ENCODE data around the gene ZBTB11.
"Not testable (repeated sequence)": the region's sequence is repeated elsewhere in the genome, so short reads cannot be mapped to it uniquely, and the experiment has no call there.

Gene ZBTB11

DNA sequence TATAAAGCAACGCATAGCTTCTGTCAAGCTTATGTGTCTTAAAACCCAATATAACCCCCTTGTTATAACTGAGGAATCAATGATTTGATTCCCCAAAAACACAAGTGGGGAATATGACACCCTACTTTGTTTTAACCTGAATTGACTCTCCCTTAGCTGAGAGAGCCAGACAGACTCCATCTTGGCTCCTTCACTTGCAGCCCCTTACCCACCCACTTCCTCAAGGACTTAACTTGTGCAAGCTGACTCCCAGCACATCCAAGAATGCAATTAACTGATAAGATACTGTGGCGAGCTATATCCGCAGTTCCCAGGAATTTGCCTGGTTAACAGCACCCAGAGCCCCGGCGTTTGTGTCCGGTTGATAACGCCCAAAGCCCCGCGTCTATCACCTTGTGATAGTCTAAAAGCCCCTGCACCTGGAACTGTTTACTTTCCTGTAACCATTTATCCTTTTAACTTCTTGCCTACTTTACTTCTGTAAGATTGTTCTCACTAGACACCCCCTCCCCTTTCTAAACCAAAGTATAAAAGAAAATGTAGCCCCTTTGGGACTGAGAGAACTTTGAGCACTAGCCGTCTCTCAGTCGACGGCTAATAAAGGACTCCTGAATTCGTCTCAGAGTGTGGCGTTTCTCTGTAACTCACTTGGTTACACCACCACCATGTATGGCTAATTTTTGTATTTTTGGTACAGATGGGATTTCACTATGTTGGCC lies 35.4 kb downstream of the ZBTB11 start:
- DNase-seq, result not testable (repeated sequence)

DNA sequence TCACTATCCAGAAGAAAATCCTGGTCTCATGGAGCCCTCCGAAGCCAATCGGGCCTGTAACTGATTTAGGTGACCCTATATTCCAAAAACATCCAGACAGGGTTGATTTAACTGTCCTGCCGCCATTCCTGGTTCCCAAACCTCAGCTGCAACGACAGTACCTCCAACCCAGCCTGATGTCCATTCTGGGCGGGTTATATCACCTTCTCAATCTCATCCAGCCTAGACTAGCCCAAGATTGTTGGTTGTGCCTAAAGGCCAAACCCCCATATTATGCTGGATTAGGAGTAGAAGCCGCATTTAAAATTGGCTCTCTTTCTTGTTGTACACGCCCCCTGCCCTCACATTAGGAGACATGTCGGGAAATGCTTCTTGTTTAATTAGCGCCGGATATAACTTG lies 36.7 kb downstream of the ZBTB11 start:
- no peak for DNase-seq

DNA sequence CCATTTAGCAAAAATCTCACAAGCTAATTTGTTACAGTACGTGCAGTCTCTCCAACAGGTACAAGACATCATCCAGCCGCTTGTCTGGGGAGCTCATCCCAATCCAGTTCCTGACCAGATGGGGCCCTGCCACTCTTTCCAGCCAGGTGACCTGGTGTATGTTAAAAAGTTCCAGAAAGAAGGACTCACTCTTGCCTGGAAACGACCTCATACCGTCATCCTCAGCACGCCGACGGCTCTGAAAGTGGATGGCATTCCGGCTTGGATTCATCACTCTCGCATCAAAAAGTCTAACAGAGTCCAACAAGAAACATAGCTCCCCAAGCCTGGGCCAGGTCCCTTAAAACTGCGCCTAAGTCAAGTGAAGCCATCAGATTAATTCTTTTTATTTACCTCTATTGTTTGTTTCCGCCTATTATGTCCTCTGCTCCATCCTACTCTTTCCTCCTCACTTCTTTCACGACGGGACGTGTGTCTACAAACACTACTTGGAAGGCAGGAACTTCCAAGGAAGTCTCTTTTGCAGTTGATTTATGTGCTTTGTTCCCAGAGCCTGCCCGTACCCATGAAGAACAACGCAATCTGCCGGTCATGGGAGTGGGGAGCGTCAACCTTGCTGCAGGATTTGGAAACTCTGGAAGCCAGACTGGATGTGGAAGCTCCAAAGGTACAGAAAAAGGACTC lies 37.5 kb downstream of the ZBTB11 start:
- DNase-seq, result no peak

DNA sequence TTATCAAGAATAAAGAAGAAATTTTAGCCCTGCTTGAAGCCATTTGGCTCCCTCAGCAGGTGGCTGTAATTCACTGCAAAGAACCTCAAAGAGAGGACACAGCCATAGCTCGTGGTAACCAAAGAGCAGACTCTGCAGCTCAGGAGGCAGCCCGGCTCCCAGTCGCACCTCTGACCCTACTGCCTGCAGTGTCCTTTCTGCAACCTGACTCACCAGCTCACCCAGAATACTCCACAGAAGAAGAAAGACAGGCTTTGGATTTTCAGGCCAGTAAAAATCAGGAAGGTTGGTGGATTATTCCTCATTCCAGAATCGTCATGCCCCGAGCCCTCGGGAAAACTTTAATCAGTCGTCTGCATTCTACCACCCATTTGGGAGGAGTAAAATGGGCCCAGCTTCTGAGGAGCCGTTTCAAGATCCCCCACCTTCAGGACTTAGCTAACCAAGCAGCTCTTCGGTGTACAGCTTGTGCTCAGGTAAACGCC lies 38.6 kb downstream of the ZBTB11 start:
- no peak for DNase-seq

DNA sequence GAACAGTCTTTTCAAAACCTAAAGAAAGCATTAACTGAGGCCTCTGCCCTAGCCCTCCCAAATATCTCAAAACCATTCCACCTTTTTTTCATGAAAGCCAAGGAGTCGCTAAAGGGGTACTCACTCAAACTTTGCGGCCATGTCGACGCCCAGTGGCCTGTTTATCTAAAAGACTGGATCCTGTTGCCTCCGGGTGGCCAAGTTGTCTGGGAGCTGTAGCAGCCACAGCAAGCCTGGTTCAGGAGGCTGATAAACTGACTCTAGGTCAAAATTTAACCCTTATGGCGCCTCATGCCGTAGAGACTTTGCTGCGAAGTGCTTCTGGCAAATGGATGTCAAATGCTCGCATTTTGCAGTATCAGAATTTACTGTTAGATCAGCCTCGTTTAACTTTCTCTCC lies 39.5 kb downstream of the ZBTB11 start:
- DNase-seq, result no peak

DNA sequence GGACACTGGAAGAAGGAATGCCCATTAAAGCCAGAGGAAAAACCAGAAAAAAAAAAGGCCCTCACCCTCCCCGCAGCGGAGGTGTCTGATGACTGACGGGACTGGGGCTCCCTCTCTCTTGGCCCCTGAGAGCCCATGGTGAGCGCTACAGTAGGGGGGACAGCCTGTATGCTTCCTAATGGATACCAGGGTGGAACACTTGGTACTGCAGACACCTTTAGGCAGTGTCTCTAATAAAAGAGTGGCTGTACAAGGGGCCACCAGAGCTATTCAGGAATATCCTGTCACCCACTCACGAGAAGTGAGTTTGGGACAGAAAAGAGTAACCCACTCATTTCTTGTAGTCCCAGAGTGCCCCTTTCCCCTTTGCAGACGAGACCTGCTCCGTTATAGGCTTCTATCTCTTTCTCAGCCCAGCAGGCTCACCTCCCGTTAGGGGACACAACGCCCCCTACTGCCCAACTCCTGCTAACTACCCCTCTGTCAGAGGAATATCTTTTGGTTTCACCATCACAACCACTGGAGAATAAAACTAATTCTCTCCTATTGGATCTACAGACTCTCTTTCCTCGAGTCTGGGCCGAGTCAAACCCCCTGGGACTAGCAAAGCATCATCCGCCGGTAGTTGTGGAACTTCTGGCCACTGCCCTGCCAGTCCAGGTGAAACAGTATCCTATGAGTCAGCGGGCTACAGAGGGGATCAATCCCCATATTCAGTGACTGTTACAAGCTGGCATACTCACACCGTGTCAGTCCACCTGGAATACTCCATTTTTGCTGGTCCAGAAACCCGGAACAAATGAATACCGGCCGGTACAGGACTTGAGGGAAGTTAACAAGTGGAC lies 40.8 kb downstream of the ZBTB11 start:
- DNase-seq, result peak; percentile 86

DNA sequence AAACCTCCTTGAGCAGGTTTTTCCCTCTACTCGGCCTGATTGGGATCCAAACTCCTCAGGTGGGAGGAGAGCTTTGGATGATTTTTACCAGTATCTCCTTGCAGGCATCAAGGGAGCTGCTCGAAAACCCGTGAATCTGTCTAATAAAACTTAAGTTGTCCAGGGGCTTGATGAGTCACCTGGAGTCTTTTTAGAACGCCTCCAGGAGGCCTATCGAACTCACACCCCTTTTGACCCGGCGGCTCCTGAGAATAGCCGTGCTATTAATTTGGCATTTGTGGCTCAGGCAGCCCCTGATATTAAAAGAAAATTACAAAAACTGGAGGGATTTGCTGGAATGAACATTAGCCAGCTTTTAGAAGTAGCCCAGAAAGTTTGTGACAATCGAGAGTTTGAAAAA lies 41.6 kb downstream of the ZBTB11 start:
- no peak for DNase-seq

DNA sequence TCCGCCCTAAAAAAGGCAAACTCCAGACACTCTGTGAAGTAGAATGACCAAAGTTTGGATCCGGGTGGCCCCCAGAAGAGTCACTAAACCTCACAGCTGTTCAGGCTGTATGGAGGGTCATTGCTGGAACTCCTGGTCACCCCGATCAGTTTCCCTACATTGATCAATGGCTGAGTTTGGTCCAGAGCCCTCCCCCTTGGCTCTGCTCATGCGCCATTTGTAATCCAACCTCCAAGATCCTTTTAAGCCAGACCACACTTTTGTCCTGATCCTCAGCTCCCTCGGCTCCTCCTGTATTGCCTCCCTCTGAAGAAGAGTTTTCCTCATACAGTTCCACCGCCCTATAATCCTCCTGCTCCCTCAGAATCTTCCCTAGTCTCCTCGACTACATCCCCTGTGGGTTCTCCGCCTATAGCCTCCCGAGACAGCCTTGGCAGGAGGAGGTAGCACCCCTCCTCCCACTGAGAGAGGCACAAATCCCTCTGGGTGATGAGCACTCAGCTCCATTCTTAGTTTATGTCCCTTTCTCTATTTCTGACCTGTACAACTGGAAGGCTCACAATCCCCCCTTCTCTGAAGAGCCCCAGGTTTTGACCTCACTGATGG lies 42.2 kb downstream of the ZBTB11 start:
- DNase-seq, result no peak

DNA sequence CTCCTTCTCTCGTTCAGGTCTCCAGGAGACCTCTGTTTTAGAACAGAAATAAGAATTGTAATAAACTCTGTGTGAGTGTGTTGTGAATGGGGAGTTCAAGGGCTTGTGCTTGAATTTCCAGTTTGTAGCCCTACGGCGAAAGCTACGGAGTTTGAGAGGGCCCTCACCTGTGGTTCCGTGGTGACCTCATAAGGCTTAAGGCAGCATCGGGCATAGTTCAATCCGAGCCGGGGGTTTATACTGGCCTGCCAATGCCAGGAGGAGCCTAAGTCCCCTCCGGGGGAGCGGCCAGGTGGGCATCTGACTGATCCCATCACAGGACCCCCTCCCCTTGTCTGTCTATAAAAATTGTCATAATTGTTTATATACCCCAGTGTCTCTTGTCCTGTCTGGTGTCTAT lies 43.7 kb downstream of the ZBTB11 start:
- no peak for DNase-seq

DNA sequence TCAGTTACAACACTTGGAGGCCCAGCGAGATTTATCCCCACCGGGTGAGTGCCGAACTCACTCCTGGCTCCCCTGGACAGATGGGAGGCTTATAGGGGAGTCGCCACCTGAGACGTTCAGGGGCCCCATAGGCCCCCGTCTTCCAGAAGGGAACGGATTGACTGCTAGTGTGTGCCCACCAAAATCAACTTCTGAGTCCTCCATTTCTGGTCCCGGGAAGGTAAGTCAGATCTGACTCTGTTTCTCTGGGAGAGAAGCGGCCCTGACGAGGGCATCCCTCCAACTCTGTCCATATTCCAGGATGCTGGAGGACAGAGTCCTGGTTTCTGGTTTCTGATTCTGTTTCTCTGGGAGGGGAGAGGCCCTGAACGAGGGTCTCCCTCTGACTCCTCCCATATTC lies 44.3 kb downstream of the ZBTB11 start:
- DNase-seq, result no peak

DNA sequence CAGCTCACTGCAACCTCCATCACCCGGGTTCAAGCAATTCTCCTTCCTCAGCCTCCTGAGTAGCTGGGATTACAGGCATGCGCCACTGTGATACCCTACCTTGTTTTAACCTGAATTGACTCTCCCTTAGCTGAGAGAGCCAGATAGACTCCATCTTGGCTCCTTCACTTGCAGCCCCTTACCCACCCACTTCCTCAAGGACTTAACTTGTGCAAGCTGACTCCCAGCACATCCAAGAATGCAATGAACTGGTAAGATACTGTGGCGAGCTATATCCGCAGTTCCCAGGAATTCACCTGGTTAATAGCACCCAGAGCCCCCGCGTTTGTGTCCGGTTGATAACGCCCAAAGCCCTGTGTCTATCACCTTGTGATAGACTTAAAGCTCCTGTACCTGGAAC lies 45.0 kb downstream of the ZBTB11 start:
- DNase-seq, result not testable (repeated sequence)

DNA sequence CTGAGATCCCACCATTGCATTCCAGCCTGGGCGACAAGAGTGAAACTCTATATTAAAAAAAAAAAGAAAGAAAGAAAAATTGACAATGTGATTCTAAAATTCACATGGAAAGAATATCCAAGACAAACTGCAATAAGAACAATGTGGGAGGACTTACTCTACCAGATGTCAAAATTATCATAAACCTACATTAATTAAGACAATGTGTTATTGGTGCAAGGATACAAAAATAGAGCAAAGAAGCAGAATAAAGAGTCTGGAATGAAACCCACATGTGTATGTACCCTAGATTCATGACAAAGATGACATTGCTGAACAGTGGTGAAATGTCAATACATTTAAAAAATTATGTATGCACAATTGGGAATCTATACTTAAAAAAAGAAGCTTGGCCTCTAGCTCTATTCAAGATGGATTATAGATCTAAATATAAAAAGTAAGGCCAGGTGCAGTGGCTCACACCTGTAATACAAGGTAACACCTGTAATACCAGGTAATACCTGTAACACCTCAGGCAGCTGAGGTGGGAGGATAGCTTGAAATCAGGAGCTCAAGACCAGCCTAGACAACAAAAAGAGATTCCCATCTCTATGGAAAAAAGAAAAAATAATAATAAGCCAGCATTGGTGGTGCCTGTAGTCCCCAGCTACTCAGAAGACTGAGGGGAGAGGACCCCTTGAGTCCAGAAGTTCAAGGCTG lies 45.7 kb downstream of the ZBTB11 start:
- no peak for DNase-seq

DNA sequence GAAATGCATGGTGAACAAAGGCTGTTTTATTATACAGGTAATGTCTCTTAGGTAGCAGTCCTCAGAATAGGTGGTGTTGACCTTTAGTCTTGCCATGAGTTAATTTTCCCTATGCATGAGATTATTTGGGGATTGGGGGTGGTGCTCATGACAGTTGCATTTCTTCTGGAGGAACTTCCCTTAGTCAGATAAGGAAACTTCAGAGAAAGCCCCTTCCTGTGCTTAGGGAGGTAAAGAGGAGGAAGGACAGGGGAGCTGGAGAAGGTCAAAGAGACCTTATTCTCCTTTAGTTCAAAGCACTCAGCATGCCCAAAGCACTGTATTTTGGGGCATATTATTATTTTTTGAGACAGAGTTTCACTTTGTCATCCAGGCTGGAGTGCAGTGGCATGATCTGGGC lies 47.7 kb downstream of the ZBTB11 start:
- no peak for DNase-seq

DNA sequence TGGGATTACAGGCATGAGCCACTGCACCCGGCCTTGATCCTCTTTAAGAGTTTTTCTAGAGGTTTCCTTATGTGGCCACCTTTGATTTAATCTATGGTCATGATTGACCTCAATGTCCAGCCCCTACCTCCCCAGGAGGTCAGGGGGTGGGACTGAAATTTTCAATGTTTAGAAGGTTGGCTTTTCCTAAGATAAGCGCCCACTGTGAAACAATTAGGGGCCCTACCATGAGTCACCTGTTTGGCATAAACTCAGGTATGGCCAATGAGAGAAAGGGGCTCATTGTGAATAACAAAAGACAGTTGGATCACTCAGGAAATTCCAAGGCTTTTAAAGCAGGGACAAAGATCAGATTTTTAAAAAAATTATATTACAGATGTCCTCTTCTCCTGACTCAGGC lies 51.1 kb downstream of the ZBTB11 start:
- DNase-seq, result no peak

DNA sequence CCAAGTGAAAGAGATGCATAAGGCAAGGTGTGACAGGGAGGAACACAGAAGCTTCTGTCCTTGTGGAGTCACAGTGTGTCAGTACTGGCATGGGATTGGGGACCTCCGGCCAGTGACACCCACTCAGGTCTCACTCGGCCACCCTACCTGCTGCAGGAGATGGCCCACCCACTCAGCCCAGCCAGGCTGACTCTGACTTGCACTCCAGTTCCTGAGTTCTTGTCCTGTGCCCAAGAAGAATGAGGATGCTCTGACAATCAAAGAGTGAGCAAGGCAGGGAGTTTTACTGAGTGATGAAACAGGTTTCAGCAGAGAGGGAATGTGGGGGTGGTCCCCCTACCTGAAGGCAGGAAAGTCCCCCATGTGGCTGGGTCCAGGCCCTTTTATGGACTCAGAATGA lies 52.1 kb downstream of the ZBTB11 start:
- no peak for DNase-seq

DNA sequence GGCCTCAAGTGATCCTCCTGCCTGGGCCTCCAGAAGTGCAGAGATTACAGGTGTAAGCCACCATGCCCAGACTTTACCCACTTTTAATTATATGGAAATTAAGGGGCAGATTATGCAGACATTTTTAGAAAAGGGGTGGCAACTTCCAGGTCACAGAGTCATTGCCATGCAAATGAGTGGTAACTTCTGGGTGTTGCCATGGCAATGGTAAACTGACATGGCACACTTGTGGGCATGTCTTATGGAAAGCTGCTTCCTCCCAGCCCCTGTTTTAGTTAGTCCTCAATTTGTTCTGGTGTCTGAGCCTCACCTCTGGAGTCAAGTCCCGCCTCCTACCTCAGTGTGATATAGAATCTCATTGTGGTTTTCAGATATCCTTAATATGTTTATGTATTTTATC lies 53.3 kb downstream of the ZBTB11 start:
- no peak for DNase-seq

DNA sequence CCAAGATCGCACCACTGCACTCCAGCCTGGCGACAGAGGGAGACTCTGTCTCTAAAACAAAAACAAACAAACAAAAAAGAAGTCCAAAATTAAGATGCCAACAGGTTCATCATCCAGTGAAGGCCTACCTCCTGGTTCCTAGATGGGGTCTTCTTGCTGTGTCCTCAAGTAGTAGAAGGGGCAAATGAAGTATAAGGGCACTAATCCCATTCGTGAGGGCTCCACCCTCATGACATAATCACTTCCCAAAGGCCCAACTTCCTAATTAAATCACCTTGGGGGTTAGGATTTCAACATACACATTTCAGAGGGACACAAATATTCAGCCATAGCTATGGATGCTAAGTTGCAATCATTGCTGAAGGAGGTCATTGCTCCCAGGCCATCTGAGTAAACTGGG lies 57.2 kb downstream of the ZBTB11 start:
- no peak for DNase-seq

DNA sequence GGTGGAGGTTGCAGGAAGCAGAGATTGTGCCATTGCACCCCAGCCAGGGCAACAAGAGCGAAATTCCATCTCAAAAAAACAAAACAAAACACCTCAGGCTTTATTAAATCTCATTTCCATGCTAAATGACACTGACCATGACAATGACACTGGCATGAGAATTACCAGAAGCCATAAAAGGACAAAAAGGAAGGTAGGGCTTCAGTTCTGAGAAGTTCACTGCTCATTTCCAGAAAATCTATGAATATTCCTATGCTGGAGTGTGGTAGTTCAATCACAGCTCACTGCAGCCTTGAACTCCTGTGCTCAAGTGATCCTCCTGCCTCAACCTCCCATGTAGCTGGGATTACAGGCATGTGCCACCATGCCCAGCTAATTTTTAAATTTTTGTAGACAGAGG lies 58.2 kb downstream of the ZBTB11 start:
- no peak for DNase-seq

DNA sequence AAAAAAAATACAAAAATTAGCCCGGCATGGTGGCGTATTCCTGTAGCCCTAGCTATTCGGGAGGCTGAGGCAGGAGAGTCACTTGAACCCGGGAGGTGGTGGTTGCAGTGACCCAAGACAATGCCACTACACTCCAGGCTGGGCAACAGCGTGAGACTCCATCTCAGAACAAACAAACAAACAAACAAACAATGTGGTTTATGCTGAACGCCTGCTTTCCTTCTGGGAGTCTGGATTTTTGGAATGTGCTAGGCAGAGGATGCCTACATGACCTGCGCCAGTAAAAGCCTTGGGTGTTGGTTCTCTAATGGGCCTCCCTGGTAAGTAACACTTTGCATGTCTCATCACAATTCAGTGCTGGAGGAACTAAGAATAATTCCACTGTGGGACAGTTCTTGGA lies 59.5 kb downstream of the ZBTB11 start:
- no peak for DNase-seq

DNA sequence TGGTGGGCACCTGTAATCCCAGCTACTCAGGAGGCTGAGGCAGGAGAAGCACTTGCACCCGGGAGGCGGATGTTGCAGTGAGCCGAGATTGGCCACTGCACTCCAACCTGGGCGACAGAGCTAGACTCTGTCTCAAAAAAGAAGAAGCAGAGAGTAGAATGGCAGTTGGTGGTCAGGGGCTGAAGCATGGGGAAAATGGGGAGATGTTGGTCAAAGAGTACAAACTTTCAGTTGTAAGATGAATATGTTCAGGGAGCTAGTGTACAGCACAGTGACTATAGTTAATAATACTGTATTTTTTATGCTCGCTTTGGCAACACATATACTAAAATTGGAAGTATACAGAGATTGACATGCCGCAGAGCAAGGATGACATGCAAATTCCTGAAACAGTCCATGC lies 61.4 kb downstream of the ZBTB11 start:
- no peak for DNase-seq

DNA sequence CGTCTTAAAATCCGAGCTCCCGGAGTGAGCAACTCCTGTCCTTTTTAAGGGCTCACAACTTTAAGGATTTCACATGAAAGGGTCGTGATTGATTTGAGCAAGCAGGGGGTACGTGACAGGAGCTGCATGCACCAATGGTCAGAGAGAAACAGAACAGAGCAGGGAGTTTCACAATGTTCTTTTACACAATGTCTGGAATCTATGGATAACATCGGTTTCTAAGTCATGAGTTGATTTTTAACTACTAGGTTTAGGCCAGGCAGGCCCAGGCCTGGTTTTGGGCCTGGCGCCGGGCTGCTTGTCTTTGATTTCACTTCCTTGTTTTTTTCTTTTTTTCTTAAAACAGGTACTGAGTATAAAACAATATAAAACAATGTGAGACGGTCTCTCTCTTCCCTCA lies 63.9 kb downstream of the ZBTB11 start:
- not testable (repeated sequence) for DNase-seq

DNA sequence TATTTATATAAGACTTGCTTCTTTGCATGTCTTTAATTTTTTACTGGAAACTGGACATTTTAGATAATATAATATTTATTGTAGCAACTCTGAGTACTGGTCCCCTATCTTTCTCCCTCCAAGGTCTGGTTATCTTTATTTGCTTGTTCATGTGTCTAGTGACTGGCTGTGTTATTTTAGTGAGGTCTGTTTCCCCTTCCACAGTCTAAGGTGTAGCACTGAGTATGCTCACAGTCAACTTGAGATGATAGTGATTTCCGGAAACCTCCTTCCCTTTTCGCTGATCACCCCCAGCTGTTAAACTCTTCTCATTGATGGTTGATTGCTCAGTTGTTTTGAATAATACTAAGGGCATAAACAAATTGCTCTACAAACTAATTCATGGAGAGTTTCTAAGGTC lies 65.9 kb downstream of the ZBTB11 start:
- no peak for DNase-seq

DNA sequence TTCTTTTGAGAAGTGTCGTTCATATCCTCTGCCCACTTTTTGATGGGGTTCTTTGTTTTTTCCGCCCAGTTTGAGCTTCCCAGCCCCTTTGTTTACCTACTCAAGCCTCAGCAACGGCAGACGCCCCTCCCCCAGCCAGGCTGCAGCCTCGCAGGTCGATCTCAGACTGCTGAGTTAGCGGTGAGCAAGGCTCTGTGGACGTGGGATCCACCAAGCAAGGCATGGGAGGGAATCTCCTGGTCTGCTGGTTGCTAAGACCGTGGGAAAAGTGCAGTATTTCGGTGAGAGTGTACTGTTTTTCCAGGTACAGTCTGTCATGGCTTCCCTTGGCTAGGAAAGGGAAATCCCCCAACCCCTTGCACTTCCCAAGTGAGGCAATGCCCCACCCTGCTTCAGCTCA lies 71.5 kb downstream of the ZBTB11 start:
- DNase-seq, result not testable (repeated sequence)

Measured in activated CD4-positive, alpha-beta T cell treated with anti-CD3 and anti-CD28 coated beads for 48 hours (primary cell).